HG03439 (cell line): ENCODE data around the gene KLHL12.
A peak's percentile ranks its signal among the peaks of the same experiment; 100 is the strongest.

Experiments
- ATAC-seq: cut with Tn5 transposase; IDR thresholded peaks from one replicate; pipeline ENCODE4 v1.9.1; 2021; ENCODE audit warnings: mild to moderate bottlenecking, moderate library complexity; ENCODE audit not compliant: unreplicated experiment

The KLHL12 gene

GRCh38 chr1:202926581-202927491 is at the start of gene KLHL12:
TSS of gene KLHL12 (minus strand) at chr1:202927234. CDS start at chr1:202925162, 2,072 bp downstream.
- peak; percentile 95 for ATAC-seq

GRCh38 chr1:202976633-202977032 is 49.6 kb upstream of the KLHL12 start:
- ATAC-seq = no peak

GRCh38 chr1:202974856-202975255 is 47.8 kb upstream of the KLHL12 start:
- ATAC-seq = no peak

- ATAC-seq = no peak
These were observed 45.0 kb upstream of the KLHL12 start for GRCh38 chr1:202972046-202972445.

GRCh38 chr1:202968895-202969295 is 41.9 kb upstream of the KLHL12 start:
- no peak for ATAC-seq

GRCh38 chr1:202968351-202968750 is 41.3 kb upstream of the KLHL12 start:
- no peak for ATAC-seq

- no peak for ATAC-seq
These were observed 40.7 kb upstream of the KLHL12 start for GRCh38 chr1:202967684-202968281.

GRCh38 chr1:202966006-202966898 is 39.2 kb upstream of the KLHL12 start:
- no peak for ATAC-seq

- ATAC-seq = no peak
These were observed 38.4 kb upstream of the KLHL12 start for GRCh38 chr1:202965422-202965821.

GRCh38 chr1:202964791-202965410 is 37.9 kb upstream of the KLHL12 start:
- ATAC-seq = no peak

GRCh38 chr1:202961220-202961880 is 34.3 kb upstream of the KLHL12 start:
- no peak for ATAC-seq

GRCh38 chr1:202959276-202959620 is 32.2 kb upstream of the KLHL12 start:
- ATAC-seq = no peak

GRCh38 chr1:202958544-202959275 is 31.7 kb upstream of the KLHL12 start:
- peak; percentile 22 for ATAC-seq

- ATAC-seq = peak; percentile 93
These were observed 30.9 kb upstream of the KLHL12 start, which contains the start of gene ADIPOR1 for GRCh38 chr1:202957733-202958543. TSS of gene ADIPOR1 (minus strand) at chr1:202958312. CDS start at chr1:202951070, 7,242 bp downstream.

GRCh38 chr1:202956969-202957368 is 29.9 kb upstream of the KLHL12 start:
- no peak for ATAC-seq

GRCh38 chr1:202954057-202954745 is 27.2 kb upstream of the KLHL12 start:
- ATAC-seq = no peak

- ATAC-seq = no peak
These were observed 26.4 kb upstream of the KLHL12 start for GRCh38 chr1:202953392-202953791.

GRCh38 chr1:202952818-202953217 is 25.8 kb upstream of the KLHL12 start:
- no peak for ATAC-seq
